Endothelial cell of umbilical vein (primary cell): ENCODE measurements around the gene CRELD2. TPM values are rescaled to one million over a fixed set of nuclear protein-coding genes. Genes with fewer than 3 reads are reported as not detected.

ENCODE experiments used
- BruUV-seq: library from RNA; stranded (reverse); fragments of 400-500 nt; replicated peaks from 2 replicates; lab custom pipeline; 2021; lab: Mats Ljungman, UMichigan
- CTCF ChIA-PET: fragments of 300-600, 350-600 bp; sonication (Branson Sonifier 250); formaldehyde crosslinking; loops from one replicate; lab custom pipeline; 2021; ENCODE audit warnings: antibody characterized with exemption, inconsistent platforms; lab: Charles Lee
- POLR2A ChIA-PET: fragments of 300-600, 350-600 bp; sonication (Branson Sonifier 250); formaldehyde crosslinking; loops from one replicate; lab custom pipeline; 2021; ENCODE audit warnings: antibody characterized with exemption, inconsistent platforms; lab: Charles Lee
- DNase-seq: peaks from one replicate; pipeline ENCODE4 v3.0.0-alpha.2; 2011; ENCODE audit warnings: low read depth, low spot score
- FAIRE-seq: peaks from 2 replicates; lab custom pipeline; 2011; peaks lifted over from hg19 to GRCh38; lab: Jason Lieb, UNC
- H2AFZ ChIP-seq: 2 replicates; pipeline ENCODE4 v1.6.0; 2012; ENCODE audit warnings: low read depth, low read length, control low read depth, inconsistent platforms
- H3K27ac ChIP-seq: 2 replicates; pipeline ENCODE4 v1.5.1; 2011; ENCODE audit warnings: low read depth, mild to moderate bottlenecking, control low read depth, low read length, moderate library complexity; ENCODE audit not compliant: insufficient read depth
- H3K27me3 ChIP-seq, 2 experiments: 2 replicates each; pipeline versions ENCODE4 v1.6.0 to v1.6.1; 2011; ENCODE audit warnings: low read length in 2 of 2, mixed read lengths in 1 of 2; ENCODE audit not compliant: control insufficient read depth in 2 of 2, insufficient read depth in 2 of 2
- H3K36me3 ChIP-seq, 2 experiments: 2 replicates in 1 of 2; 3 replicates in 1 of 2; pipeline ENCODE4 v1.5.1; 2011; ENCODE audit warnings: low read length in 2 of 2, mild to moderate bottlenecking in 1 of 2, moderate library complexity in 1 of 2; ENCODE audit not compliant: control insufficient read depth in 2 of 2, insufficient read depth in 2 of 2; ENCODE audit errors: extremely low read depth in 1 of 2
- H3K4me1 ChIP-seq: 3 replicates; pipeline ENCODE4 v1.5.1; 2011; ENCODE audit warnings: mild to moderate bottlenecking, low read length; ENCODE audit not compliant: control insufficient read depth, insufficient read depth; ENCODE audit errors: extremely low read depth
- H3K4me2 ChIP-seq: 2 replicates; pipeline ENCODE4 v1.6.1; 2011; ENCODE audit warnings: low read length, control low read depth, mixed read lengths; ENCODE audit not compliant: insufficient read depth
- H3K4me3 ChIP-seq, 3 experiments: fragments of 200-600 bp in 1 of 3; sonication (generic), shearing (Covaris generic) in 1 of 3; replicated peaks in 1 of 3; 2 replicates each; pipeline ENCODE4 v1.5.1; 2011 to 2016; ENCODE audit warnings: control low read depth in 3 of 3, low read length in 3 of 3, mild to moderate bottlenecking in 2 of 3, inconsistent platforms in 1 of 3, low read depth in 1 of 3, moderate library complexity in 1 of 3; ENCODE audit not compliant: insufficient read depth in 1 of 3
- H3K79me2 ChIP-seq: 2 replicates; pipeline ENCODE4 v1.6.0; 2012; ENCODE audit warnings: low read length, inconsistent platforms; ENCODE audit not compliant: control insufficient read depth, insufficient read depth
- H3K9ac ChIP-seq: replicated peaks from 2 replicates; pipeline ENCODE3; 2011; ENCODE audit warnings: low read length, control low read depth; ENCODE audit not compliant: insufficient read depth; ENCODE audit errors: extremely low read depth
- H3K9me1 ChIP-seq: replicated peaks from 3 replicates; pipeline ENCODE4 v1.6.0; 2011; ENCODE audit warnings: mild to moderate bottlenecking, low read length; ENCODE audit not compliant: control insufficient read depth, insufficient read depth; ENCODE audit errors: extremely low read depth
- H3K9me3 ChIP-seq: replicated peaks from 2 replicates; pipeline ENCODE4 v1.5.1; 2012; ENCODE audit warnings: low read length, inconsistent platforms; ENCODE audit not compliant: control insufficient read depth, insufficient read depth
- H4K20me1 ChIP-seq: replicated peaks from 2 replicates; pipeline ENCODE3; 2011; ENCODE audit warnings: mild to moderate bottlenecking, low read length; ENCODE audit not compliant: control insufficient read depth, insufficient read depth; ENCODE audit errors: extremely low read depth
- CTCF ChIP-seq, 2 donors: IDR thresholded peaks; 1 replicate in 1 of 2; 2 replicates in 1 of 2; pipeline ENCODE4 v1.5.1; 2011; ENCODE audit warnings: low read length in 2 of 2, mild to moderate bottlenecking in 2 of 2, moderate library complexity in 2 of 2, control low read depth in 1 of 2, inconsistent platforms in 1 of 2, low read depth in 1 of 2; ENCODE audit not compliant: insufficient read depth in 1 of 2; ENCODE audit errors: extremely low read depth in 1 of 2
- EZH2 ChIP-seq: IDR thresholded peaks from 2 replicates; pipeline ENCODE4 v1.6.1; 2012; ENCODE audit warnings: borderline replicate concordance, low read depth, mild to moderate bottlenecking, moderate library complexity, low read length, inconsistent platforms; ENCODE audit not compliant: severe bottlenecking
- FOS ChIP-seq: IDR thresholded peaks from 2 replicates; pipeline ENCODE4 v1.6.1; 2011; ENCODE audit warnings: mild to moderate bottlenecking, low read length, moderate library complexity, borderline replicate concordance; ENCODE audit not compliant: insufficient read depth
- GATA2 ChIP-seq: IDR thresholded peaks from 2 replicates; pipeline ENCODE4 v1.7.0; 2011; ENCODE audit warnings: low read depth, mild to moderate bottlenecking, moderate library complexity, mixed read lengths, low read length; ENCODE audit not compliant: insufficient read length, insufficient read depth
- JUN ChIP-seq: IDR thresholded peaks from 2 replicates; pipeline ENCODE4 v1.6.1; 2011; ENCODE audit warnings: borderline replicate concordance, low read depth; ENCODE audit not compliant: insufficient read length, insufficient read depth
- MAX ChIP-seq: IDR thresholded peaks from 2 replicates; pipeline ENCODE4 v1.6.1; 2011; ENCODE audit not compliant: insufficient read depth, insufficient read length
- MYC ChIP-seq: IDR thresholded peaks from one replicate; pipeline ENCODE4 v1.6.1; 2011; ENCODE audit warnings: mild to moderate bottlenecking, low read depth, low read length
- POLR2A ChIP-seq: IDR thresholded peaks from 2 replicates; pipeline ENCODE4 v1.6.1; 2012; ENCODE audit warnings: low read depth, mild to moderate bottlenecking, control low read depth, low read length
- POLR2AphosphoS5 ChIP-seq: IDR thresholded peaks from 2 replicates; pipeline ENCODE4 v1.6.1; 2012; ENCODE audit warnings: low read depth, mild to moderate bottlenecking, control low read depth, low read length, moderate library complexity; ENCODE audit not compliant: insufficient read depth
- dilution Hi-C: fragments of 300-500 bp; cut with MboI; formaldehyde crosslinking; loops from one replicate; pipeline ENCODE4 v1.15.0; 2019; ENCODE audit warnings: low sequenced_read_pairs; ENCODE audit not compliant: extremely low pct_ligation_motif_present
- intact Hi-C: fragments of 100-400 bp; cut with micrococcal nuclease; formaldehyde crosslinking; loops from one replicate; pipeline ENCODE4 v1.10.0; 2022
- polyA plus RNA-seq, 4 experiments: library from polyadenylated mRNA; depleted of rRNA in 3 of 4; stranded (reverse) in 3 of 4; unstranded in 1 of 4; fragments of >200 nt; gene quantifications; 2 replicates each; pipeline versions ENCODE4 v1.2.1 to v1.2.3, GENCODE V29; 2011 to 2012; ENCODE audit warnings: missing spikeins in 1 of 4
- total RNA-seq: library from RNA; stranded (reverse); gene quantifications from 2 replicates; pipeline ENCODE4 v1.2.3, GENCODE V29; 2021

CRELD2 gene
- total and polyA plus RNA-seq, 2 donors (not counting 3 experiments of a cell fraction or from before 2014, with no cell fraction given): 71.0 to 86.3 TPM

GRCh38 chr22:49887064-49887451 is 31.4 kb upstream of the CRELD2 start:
- FAIRE-seq: no peak
- H3K27ac ChIP-seq: no peak overlapping the region
- no peaks in the 10 kb centered on the region for H3K9me1 ChIP-seq
- no peak overlapping the region for H2AFZ ChIP-seq
- no peak overlapping the region for H3K4me3 ChIP-seq
- no peaks in the 10 kb centered on the region for H3K9me3 ChIP-seq
- no peaks in the 10 kb centered on the region for H4K20me1 ChIP-seq
- dilution Hi-C loops: no loop called here
- H3K36me3 ChIP-seq: peaks cover 4 to 39% of the 10 kb centered on the region in 2 experiments
- no peak for TF ChIP-seq GATA2
- TF ChIP-seq POLR2A: no peak
- TF ChIP-seq CTCF (IDR thresholded peaks at IDR 0.05; ENCODE audit: extremely low read depth in 1 of 2, insufficient read depth in 1 of 2, low read depth in 1 of 2, low read length in 2 of 2): no peak
- no peak for TF ChIP-seq EZH2
- TF ChIP-seq MYC: no peak
- no peak for TF ChIP-seq POLR2AphosphoS5
- no peak for TF ChIP-seq JUN
- TF ChIP-seq FOS: no peak
- TF ChIP-seq MAX: no peak
- POLR2A ChIA-PET: no interaction called here
- H3K4me2 ChIP-seq: no peak overlapping the region
- no peaks in the 10 kb centered on the region for H3K27me3 ChIP-seq
- BruUV-seq: TSS peak; percentile 2
- intact Hi-C loops: no loop called here
- no peaks in the 10 kb centered on the region for H3K4me1 ChIP-seq
- peaks cover 49% of the 10 kb centered on the region for H3K79me2 ChIP-seq
- DNase-seq: no peak
- CTCF ChIA-PET: interaction anchor here (0.7 kb wide), 1 partner anchor 27 kb away, joined by 4 read pairs; no protein-coding TSS in a partner anchor
- H3K9ac ChIP-seq: no peak overlapping the region
